HG02759 (cell line): Measurements from ENCODE around the gene CDC5L.
A peak's percentile ranks its signal among the peaks of the same experiment; 100 is the strongest.
"Not testable (repeated sequence)": the region's sequence is repeated elsewhere in the genome, so short reads cannot be mapped to it uniquely, and the experiment has no call there.

Experiments
- ATAC-seq: cut with Tn5 transposase; IDR thresholded peaks from one replicate; pipeline ENCODE4 v1.9.1; 2021; ENCODE audit warnings: mild to moderate bottlenecking, moderate library complexity; ENCODE audit not compliant: unreplicated experiment

CDC5L gene

GRCh38 chr6:44387346-44388134 lies at the start of gene CDC5L:
CDC5L (plus strand) TSS chr6:44387706; CDS start chr6:44387824, 118 bp downstream.
- ATAC-seq: peak; percentile 90

GRCh38 chr6:44338228-44339122 lies 49.0 kb upstream of the CDC5L start:
- peak; percentile 75 for ATAC-seq

GRCh38 chr6:44339301-44339700 lies 48.2 kb upstream of the CDC5L start:
- ATAC-seq: no peak

- ATAC-seq: no peak
Measured at GRCh38 chr6:44339763-44340625, 47.5 kb upstream of the CDC5L start.

GRCh38 chr6:44341095-44341890 lies 46.2 kb upstream of the CDC5L start:
- ATAC-seq: no peak

GRCh38 chr6:44342052-44342451 lies 45.5 kb upstream of the CDC5L start:
- ATAC-seq: no peak

GRCh38 chr6:44342489-44342888 lies 45.0 kb upstream of the CDC5L start, which contains the start of gene SPATS1:
SPATS1 (plus strand) TSS chr6:44342650; CDS start chr6:44343096, 446 bp downstream.
- no peak for ATAC-seq

- ATAC-seq: not testable (repeated sequence)
Measured at GRCh38 chr6:44346818-44347217, 40.7 kb upstream of the CDC5L start.

- no peak for ATAC-seq
Measured at GRCh38 chr6:44349904-44350649, 37.4 kb upstream of the CDC5L start.

- ATAC-seq: not testable (repeated sequence)
Measured at GRCh38 chr6:44350650-44350994, 36.9 kb upstream of the CDC5L start.

- no peak for ATAC-seq
Measured at GRCh38 chr6:44352259-44352658, 35.2 kb upstream of the CDC5L start.

GRCh38 chr6:44353336-44353735 lies 34.2 kb upstream of the CDC5L start:
- ATAC-seq: no peak

- no peak for ATAC-seq
Measured at GRCh38 chr6:44355640-44356039, 31.9 kb upstream of the CDC5L start.

GRCh38 chr6:44356487-44356886 lies 31.0 kb upstream of the CDC5L start:
- no peak for ATAC-seq

- ATAC-seq: no peak
Measured at GRCh38 chr6:44359973-44360372, 27.5 kb upstream of the CDC5L start.

GRCh38 chr6:44361947-44362346 lies 25.6 kb upstream of the CDC5L start:
- no peak for ATAC-seq

GRCh38 chr6:44363377-44363926 lies 24.1 kb upstream of the CDC5L start:
- no peak for ATAC-seq

GRCh38 chr6:44366781-44367180 lies 20.7 kb upstream of the CDC5L start:
- ATAC-seq: no peak

GRCh38 chr6:44367681-44368080 lies 19.8 kb upstream of the CDC5L start:
- ATAC-seq: no peak
